ENCODE results near the gene DNA2.
"Not testable (repeated sequence)": the region's sequence is repeated elsewhere in the genome, so short reads cannot be mapped to it uniquely, and the experiment has no call there.

Gene DNA2

GRCh38 chr10:68471586-68472408 lies at the start of gene DNA2:
Gene DNA2 (minus strand): TSS chr10:68471973. CDS start chr10:68471864, 109 bp downstream.
- peak; percentile 37 to 62 for DNase-seq (ENCODE audit: low read depth in 1 of 2, low spot score in 1 of 2)

- DNase-seq (ENCODE audit: low read depth in 1 of 2, low spot score in 1 of 2): not testable (repeated sequence)
Measured at GRCh38 chr10:68518609-68519008, 46.8 kb upstream of the DNA2 start.

- DNase-seq (ENCODE audit: low read depth in 1 of 2, low spot score in 1 of 2): no peak
Measured at GRCh38 chr10:68517188-68517587, 45.4 kb upstream of the DNA2 start.

GRCh38 chr10:68516766-68517165 lies 45.0 kb upstream of the DNA2 start:
- no peak for DNase-seq (ENCODE audit: low read depth in 1 of 2, low spot score in 1 of 2)

- DNase-seq (ENCODE audit: low read depth in 1 of 2, low spot score in 1 of 2): not testable (repeated sequence)
Measured at GRCh38 chr10:68516216-68516615, 44.4 kb upstream of the DNA2 start.

GRCh38 chr10:68508090-68508489 lies 36.3 kb upstream of the DNA2 start:
- DNase-seq (ENCODE audit: low read depth in 1 of 2, low spot score in 1 of 2): no peak

GRCh38 chr10:68506411-68506810 lies 34.6 kb upstream of the DNA2 start:
- no peak for DNase-seq (ENCODE audit: low read depth in 1 of 2, low spot score in 1 of 2)

- DNase-seq (ENCODE audit: low read depth in 1 of 2, low spot score in 1 of 2): no peak
Measured at GRCh38 chr10:68502846-68503245, 31.1 kb upstream of the DNA2 start.

GRCh38 chr10:68501691-68502090 lies 29.9 kb upstream of the DNA2 start:
- no peak for DNase-seq (ENCODE audit: low read depth in 1 of 2, low spot score in 1 of 2)

- DNase-seq (ENCODE audit: low read depth in 1 of 2, low spot score in 1 of 2): no peak
Measured at GRCh38 chr10:68499544-68499943, 27.8 kb upstream of the DNA2 start.

GRCh38 chr10:68496072-68496471 lies 24.3 kb upstream of the DNA2 start:
- no peak for DNase-seq (ENCODE audit: low read depth in 1 of 2, low spot score in 1 of 2)

- DNase-seq (ENCODE audit: low read depth in 1 of 2, low spot score in 1 of 2): no peak
Measured at GRCh38 chr10:68492118-68492517, 20.3 kb upstream of the DNA2 start.

GRCh38 chr10:68489919-68490318 lies 18.1 kb upstream of the DNA2 start:
- no peak for DNase-seq (ENCODE audit: low read depth in 1 of 2, low spot score in 1 of 2)

GRCh38 chr10:68474021-68474420 lies 2.2 kb upstream of the DNA2 start:
- no peak for DNase-seq (ENCODE audit: low read depth in 1 of 2, low spot score in 1 of 2)

- DNase-seq (ENCODE audit: low read depth in 1 of 2, low spot score in 1 of 2): no peak
Measured at GRCh38 chr10:68471063-68471585, 649 bp downstream of the DNA2 start.

- no peak for DNase-seq (ENCODE audit: low read depth in 1 of 2, low spot score in 1 of 2)
Measured at GRCh38 chr10:68470300-68470699, 1.5 kb downstream of the DNA2 start.

GRCh38 chr10:68469838-68470237 lies 1.9 kb downstream of the DNA2 start:
- DNase-seq (ENCODE audit: low read depth in 1 of 2, low spot score in 1 of 2): no peak

GRCh38 chr10:68464729-68465128 lies 7.0 kb downstream of the DNA2 start:
- DNase-seq (ENCODE audit: low read depth in 1 of 2, low spot score in 1 of 2): not testable (repeated sequence)

- DNase-seq (ENCODE audit: low read depth in 1 of 2, low spot score in 1 of 2): no peak
Measured at GRCh38 chr10:68463365-68464093, 8.2 kb downstream of the DNA2 start.

GRCh38 chr10:68462536-68462935 lies 9.2 kb downstream of the DNA2 start:
- DNase-seq (ENCODE audit: low read depth in 1 of 2, low spot score in 1 of 2): no peak

- no peak for DNase-seq (ENCODE audit: low read depth in 1 of 2, low spot score in 1 of 2)
Measured at GRCh38 chr10:68461032-68461431, 10.7 kb downstream of the DNA2 start.

GRCh38 chr10:68449698-68450097 lies 22.1 kb downstream of the DNA2 start:
- not testable (repeated sequence) for DNase-seq (ENCODE audit: low read depth in 1 of 2, low spot score in 1 of 2)

All from activated T-helper 1 cell treated with anti-CD3 and anti-CD28 coated beads, Interleukin-2, amount 50 U/mL, for 16 hours (primary cell).